Stomach smooth muscle (tissue), 2 donors: ENCODE measurements around the gene GTF2IRD1.

Experiments used
- H3K27ac ChIP-seq: one replicate; pipeline ENCODE4 v1.7.0; 2013; ENCODE audit warnings: mild to moderate bottlenecking, low read length, inconsistent platforms
- H3K27me3 ChIP-seq, 2 donors: one replicate each; pipeline ENCODE4 v1.7.0; 2013; ENCODE audit warnings: low read length in 2 of 2; ENCODE audit not compliant: insufficient read depth in 2 of 2, control insufficient read depth in 1 of 2
- H3K36me3 ChIP-seq, 2 donors: one replicate each; pipeline ENCODE4 v1.7.0; 2013; ENCODE audit warnings: low read length in 2 of 2; ENCODE audit not compliant: control insufficient read depth in 2 of 2, insufficient read depth in 2 of 2
- H3K4me1 ChIP-seq: one replicate; pipeline ENCODE4 v1.7.0; 2013; ENCODE audit warnings: low read length; ENCODE audit not compliant: control insufficient read depth, insufficient read depth
- H3K4me3 ChIP-seq, 2 donors: one replicate each; pipeline ENCODE4 v1.7.0; 2013; ENCODE audit warnings: low read length in 2 of 2
- H3K9ac ChIP-seq, 2 donors: one replicate each; pipeline ENCODE4 v1.7.0; 2013; ENCODE audit warnings: low read length in 2 of 2, mild to moderate bottlenecking in 1 of 2
- H3K9me3 ChIP-seq, 2 donors: one replicate each; pipeline ENCODE4 v1.7.0; 2013; ENCODE audit warnings: low read length in 2 of 2; ENCODE audit not compliant: control insufficient read depth in 2 of 2
- donor health status: healthy.
- donor health status: Pancreatic carcinoma.

The GTF2IRD1 gene

DNA sequence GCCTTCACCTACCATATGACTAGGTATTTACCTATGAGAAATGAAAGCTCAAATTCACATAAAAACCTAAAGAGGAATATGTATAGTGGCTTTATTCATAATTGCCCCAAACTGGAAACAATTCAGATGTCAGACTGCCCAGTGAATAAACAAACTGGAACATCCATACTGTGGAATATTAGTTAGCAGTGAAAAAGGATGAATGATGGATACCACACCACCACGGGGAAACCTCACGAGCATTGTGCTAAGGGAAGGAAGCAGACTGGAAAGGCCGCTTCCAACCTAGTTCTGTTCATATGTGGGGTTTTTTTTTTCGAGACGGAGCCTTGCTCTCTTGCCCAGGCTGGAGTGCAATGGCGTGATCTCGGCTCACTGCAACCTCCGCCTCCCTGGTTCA, 16.8 kb downstream of the GTF2IRD1 start:
- Histone ChIP-seq H3K36me3 (no peaks in the 10 kb centered on the region), H3K9me3 (no peaks in the 10 kb centered on the region), H3K27ac (no peak overlapping the region), H3K4me1 (peaks cover 16% of the 10 kb centered on the region), H3K4me3 (no peak overlapping the region), H3K9ac (no peak overlapping the region), H3K27me3 (no peaks in the 10 kb centered on the region)

DNA sequence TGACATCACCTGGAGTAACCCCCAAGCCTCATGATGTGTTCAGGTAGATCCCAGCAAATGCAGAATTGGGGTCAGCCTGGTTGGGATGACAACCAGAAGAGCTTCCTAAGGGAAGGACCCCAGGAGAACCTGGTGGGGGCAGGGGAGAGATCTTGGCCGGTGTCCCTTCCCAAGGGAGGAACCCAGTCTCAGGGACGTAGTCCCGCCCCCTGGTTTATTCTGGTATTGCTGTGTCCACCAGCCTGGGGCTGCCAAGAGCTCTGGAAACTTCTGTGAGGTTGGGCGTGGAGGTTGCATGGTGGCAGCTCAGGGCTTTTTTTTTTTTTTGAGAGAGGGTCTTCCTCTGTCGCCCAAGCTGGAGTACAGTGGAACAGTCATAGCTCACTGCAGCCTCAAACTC, 19.4 kb downstream of the GTF2IRD1 start:
- Histone ChIP-seq H3K36me3 (no peaks in the 10 kb centered on the region), H3K4me3 (no peak overlapping the region), H3K4me1 (peaks cover 18% of the 10 kb centered on the region), H3K27me3 (no peaks in the 10 kb centered on the region), H3K9me3 (no peaks in the 10 kb centered on the region), H3K27ac (no peak overlapping the region), H3K9ac (no peak overlapping the region)

DNA sequence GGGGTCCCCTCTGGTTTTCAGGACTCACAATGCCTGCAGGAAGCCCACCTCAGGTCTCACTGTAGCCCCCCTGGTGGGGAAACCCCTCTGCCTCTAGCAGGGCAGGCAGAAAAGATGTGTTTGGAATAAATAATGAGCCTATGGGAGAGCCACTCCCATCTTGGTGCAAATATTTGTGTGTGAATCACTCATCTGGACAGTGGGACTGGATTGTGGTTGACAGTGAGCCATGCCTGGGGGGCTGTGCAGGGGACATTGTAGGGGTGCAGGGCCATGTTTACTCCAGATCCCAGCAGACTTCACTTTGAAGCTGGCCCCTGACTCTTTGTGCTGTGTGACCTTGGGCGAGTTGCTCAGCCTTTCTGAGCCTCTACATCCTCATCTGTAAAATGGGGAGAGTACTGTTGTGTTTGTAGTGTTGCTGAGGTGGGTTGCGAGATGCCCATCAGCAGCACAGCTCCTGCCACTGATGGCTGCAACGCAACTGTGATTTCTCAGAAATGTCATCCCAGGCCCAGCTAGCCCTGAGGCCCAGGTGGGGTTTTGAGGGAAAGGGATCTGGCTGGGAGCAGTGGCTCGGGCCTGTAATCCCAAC, 20.7 kb downstream of the GTF2IRD1 start:
- Histone ChIP-seq H3K4me1 (peaks cover 29% of the 10 kb centered on the region), H3K36me3 (no peaks in the 10 kb centered on the region), H3K4me3 (no peak overlapping the region), H3K27me3 (no peaks in the 10 kb centered on the region), H3K27ac (peak overlapping the region; percentile 53), H3K9me3 (no peaks in the 10 kb centered on the region), H3K9ac (no peak overlapping the region)

DNA sequence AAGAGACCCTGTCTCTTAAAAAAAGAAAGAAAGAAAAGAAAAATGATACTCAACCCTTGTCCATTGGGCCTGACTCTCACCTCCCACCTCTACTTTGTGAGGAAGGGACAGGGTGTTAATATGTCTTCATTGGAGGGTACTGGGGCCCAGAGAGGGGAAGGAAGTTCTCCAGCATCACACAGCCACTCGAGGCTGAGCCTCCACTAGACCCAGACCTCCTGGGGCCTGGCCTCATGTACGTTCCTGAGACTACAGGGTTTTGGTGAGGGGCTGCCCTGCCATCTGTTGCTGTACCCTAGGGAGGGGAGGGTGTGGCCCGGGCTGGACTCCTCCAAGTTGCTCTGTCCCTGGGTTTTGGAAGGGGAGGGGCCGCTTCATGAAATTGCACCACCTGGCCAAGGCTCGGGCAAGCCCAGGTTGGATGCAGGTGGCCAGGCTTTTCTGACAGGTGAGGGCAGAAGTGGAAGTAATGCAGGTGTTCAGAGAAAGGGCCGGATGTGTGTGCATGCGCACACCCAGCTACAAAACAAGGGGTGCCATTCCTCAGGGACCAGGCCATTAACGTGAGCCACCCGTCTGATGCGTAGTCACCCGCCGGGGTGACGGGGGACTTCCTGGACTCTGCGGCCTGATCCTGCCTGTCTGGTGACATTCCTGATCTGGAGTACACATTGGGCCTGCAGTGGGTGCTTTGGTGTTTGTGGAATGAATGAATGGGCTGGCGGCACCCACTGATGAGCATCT, 21.7 kb downstream of the GTF2IRD1 start:
- Histone ChIP-seq H3K36me3 (no peaks in the 10 kb centered on the region), H3K9me3 (no peaks in the 10 kb centered on the region), H3K9ac (no peak overlapping the region), H3K4me3 (no peak overlapping the region), H3K4me1 (peaks cover 39% of the 10 kb centered on the region), H3K27me3 (no peaks in the 10 kb centered on the region), H3K27ac (no peak overlapping the region)

DNA sequence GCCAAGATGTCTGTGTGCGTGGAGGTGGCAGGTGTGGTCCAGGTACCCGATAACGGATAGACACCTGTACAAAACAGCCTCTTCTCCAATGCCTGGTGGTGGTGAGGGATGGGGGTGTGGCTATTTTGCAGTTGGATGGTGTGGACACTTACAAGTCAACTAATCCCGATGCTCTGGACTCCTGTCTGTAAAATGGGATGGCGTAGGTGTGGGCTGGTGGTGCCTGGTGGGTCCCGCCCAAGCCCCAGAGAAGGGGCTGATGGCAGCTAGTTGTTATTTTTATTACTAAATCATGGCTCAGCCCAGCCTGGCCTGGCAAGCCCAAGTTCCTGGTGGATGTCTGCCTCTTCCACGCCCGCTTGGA, 22.3 kb downstream of the GTF2IRD1 start:
- Histone ChIP-seq H3K27me3 (no peaks in the 10 kb centered on the region), H3K9ac (no peak overlapping the region), H3K27ac (no peak overlapping the region), H3K4me3 (no peak overlapping the region), H3K36me3 (no peaks in the 10 kb centered on the region), H3K4me1 (peaks cover 45% of the 10 kb centered on the region), H3K9me3 (no peaks in the 10 kb centered on the region)

DNA sequence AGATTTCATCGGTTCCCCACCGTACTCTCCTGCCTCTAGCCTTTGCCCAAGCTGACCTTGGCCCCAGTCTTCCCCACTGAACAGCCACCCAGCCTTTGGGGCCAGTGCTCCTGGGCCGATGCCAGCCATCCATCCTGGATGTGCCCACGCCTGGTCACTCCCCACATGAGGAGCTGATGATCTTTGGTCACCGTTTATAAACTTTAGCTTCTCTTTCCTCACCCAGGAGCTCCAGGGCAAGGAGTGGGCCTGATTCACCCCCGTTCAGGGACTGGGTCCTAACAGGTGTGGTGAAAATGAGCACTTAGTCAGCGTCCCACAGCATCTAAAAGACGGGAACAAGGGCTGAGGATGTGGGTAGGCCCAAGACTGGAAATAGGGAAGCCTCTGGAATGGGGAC, 22.9 kb downstream of the GTF2IRD1 start:
- H3K27ac ChIP-seq: peak overlapping the region; percentile 98
- H3K4me3 ChIP-seq: no peak overlapping the region
- peaks cover 51% of the 10 kb centered on the region for H3K4me1 ChIP-seq
- no peaks in the 10 kb centered on the region for H3K36me3 ChIP-seq
- H3K9ac ChIP-seq: peak overlapping the region in 1 of 2 donors; percentile 76
- H3K9me3 ChIP-seq: no peaks in the 10 kb centered on the region
- no peaks in the 10 kb centered on the region for H3K27me3 ChIP-seq

DNA sequence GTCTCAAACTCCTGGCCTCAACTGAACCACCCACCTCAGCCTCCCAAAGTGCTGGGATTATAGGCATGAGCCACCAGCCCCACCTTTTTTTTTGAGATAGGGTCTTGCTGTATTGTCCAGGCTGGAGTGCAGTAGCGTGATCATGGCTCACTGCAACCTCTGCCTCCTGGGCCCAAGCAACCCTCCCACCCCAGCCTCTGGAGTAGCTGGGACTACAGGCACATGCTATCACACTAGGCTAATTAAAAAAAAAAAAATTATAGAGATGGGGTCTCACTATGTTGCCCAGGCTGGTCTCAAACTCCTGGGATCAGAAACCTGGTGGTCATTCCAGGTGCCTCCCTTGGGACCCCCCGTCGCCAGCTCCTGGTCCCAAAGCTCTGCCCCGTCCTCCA, 25.0 kb downstream of the GTF2IRD1 start:
- no peak overlapping the region for H3K4me3 ChIP-seq
- peak overlapping the region; percentile 68 to 75 for H3K9ac ChIP-seq
- peaks cover 69% of the 10 kb centered on the region for H3K4me1 ChIP-seq
- H3K27me3 ChIP-seq: no peaks in the 10 kb centered on the region
- no peaks in the 10 kb centered on the region for H3K9me3 ChIP-seq
- no peaks in the 10 kb centered on the region for H3K36me3 ChIP-seq
- H3K27ac ChIP-seq: peak overlapping the region; percentile 98

DNA sequence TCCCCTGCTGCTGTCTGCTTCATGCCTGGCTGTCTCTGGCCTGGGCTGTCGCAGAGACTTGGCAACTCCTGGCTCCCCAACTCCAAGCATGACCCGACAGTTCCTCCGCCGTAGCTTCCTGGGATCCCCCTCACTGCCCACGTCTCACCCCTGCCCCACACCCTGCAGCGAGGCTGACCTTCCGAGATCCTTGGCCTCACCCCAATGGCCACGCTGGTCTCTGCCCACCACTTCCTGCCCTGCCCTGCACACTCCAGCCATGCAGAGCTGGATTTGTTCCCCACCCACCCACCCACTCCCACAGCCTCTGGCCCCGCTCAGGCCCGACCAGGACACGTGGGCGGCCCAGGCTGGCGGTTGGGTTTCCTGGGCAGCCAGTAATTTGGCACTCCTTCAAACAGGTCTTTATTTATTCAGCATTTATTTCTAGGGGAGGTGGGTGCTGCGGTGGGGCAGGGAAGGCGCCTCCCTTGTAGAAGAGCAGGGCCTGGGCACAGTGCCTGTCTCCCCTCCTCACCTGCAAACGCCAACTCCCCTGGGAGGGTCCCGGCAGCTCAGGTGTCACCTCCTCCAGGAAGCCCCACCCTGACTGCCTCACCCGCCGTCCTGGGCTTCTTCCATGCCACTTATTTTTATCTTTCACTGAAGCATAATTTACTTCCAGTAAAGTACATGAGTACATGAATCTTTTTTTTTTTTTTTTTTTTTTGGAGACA, 25.5 kb downstream of the GTF2IRD1 start:
- Histone ChIP-seq H3K9ac (peak overlapping the region; percentile 47 to 90), H3K27me3 (no peaks in the 10 kb centered on the region), H3K27ac (peak overlapping the region; percentile 98), H3K4me1 (peaks cover 71% of the 10 kb centered on the region), H3K36me3 (no peaks in the 10 kb centered on the region), H3K4me3 (no peak overlapping the region), H3K9me3 (no peaks in the 10 kb centered on the region)

DNA sequence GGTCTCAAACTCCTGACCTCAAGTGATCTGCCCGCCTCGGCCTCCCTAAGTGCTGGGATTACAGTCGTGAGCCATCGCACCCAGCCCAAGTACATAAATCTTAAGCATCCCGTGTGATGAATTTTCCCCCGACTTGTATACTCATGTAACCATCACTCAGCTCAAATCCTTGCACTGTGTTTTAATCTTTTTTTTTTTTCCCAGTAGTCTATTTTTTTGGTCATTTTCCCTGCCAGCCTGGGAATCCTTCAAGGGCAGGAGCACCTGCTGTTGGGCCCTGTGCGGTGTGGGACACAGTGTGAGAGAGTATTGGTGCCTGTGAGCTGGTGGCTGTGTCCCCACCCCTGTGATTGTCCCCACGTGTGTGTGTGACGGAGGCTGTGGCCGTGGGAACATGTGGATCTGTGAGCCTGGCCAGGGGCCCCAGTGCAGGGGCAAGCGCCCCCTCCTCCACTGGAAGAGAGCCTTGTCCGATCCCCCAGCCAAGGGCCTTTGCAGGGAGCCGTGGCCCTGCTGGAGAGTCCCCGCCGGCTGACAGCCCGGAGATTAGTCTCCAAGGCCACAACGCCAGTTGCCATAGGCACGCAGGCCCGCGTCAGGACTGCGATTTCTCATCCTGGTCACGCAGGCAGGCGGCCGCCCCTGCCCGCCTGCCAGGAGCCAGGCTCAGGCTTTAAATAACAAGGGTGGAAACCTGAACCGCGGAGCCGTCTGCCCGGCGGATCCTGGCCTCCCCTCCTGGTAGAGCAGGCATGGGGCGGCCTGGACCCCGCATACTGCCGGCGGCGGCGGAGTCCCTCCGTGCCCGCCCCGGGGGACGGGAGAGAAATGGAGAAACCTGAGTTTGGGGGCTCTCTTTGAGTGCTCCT, 26.5 kb downstream of the GTF2IRD1 start:
- Histone ChIP-seq H3K36me3 (no peaks in the 10 kb centered on the region), H3K4me1 (peaks cover 70% of the 10 kb centered on the region), H3K27ac (peak overlapping the region; percentile 98), H3K4me3 (peak overlapping the region; percentile 60 to 71), H3K27me3 (no peaks in the 10 kb centered on the region), H3K9me3 (no peaks in the 10 kb centered on the region), H3K9ac (peak overlapping the region; percentile 90)

DNA sequence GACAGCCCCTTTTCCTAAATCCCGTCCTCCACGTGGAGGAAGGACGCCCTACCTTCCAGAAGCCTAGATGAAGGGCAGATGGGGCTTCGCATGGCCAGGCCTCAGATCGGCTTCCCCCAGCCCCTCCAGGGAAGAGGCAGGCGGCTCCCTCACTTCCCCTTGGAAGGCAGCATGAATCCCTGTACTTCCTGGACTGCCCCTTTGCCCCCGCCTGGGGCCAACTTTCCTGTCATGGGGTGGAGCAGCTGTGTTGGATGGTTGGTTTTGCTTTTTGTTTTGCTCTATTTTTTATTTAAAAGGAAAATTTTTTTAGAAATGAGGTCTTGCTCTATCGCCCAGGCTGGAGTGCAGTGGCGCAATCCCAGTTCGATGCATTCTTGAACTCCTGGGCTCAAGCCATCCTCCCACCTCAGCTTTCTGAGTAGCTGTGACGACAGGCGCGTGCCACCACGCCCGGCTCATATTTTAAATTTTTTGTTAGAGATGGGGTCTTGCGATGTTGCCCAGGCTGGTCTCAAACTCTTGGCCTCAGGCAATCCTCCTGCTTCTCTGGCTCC, 27.2 kb downstream of the GTF2IRD1 start:
- H3K27me3 ChIP-seq: no peaks in the 10 kb centered on the region
- peak overlapping the region; percentile 90 for H3K9ac ChIP-seq
- H3K4me1 ChIP-seq: peaks cover 70% of the 10 kb centered on the region

More for the DNA sequence above, 27.2 kb downstream of the GTF2IRD1 start:
- peak overlapping the region; percentile 60 to 71 for H3K4me3 ChIP-seq
- no peaks in the 10 kb centered on the region for H3K36me3 ChIP-seq
- H3K27ac ChIP-seq: peak overlapping the region; percentile 98
- no peaks in the 10 kb centered on the region for H3K9me3 ChIP-seq
